H9 (cell line): ENCODE data around the gene GTF2F2. TPM values are rescaled to one million over a fixed set of nuclear protein-coding genes. Genes with fewer than 3 reads are reported as not detected.
A peak's percentile ranks its signal among the peaks of the same experiment; 100 is the strongest.

ENCODE experiments used
- DNase-seq: peaks from one replicate; pipeline ENCODE4 v3.0.0-alpha.2; 2017
- H2AFZ ChIP-seq: one replicate; pipeline ENCODE4 v1.6.1; 2013; ENCODE audit warnings: mild to moderate bottlenecking, low read length, control low read depth, moderate library complexity
- H2AK5ac ChIP-seq: 2 replicates; pipeline ENCODE4 v1.6.1; 2013; ENCODE audit warnings: low read length, control low read depth, mixed read lengths; ENCODE audit not compliant: insufficient read length
- H2BK120ac ChIP-seq: one replicate; pipeline ENCODE4 v1.6.1; 2013; ENCODE audit warnings: low read depth, mild to moderate bottlenecking, low read length, control low read depth, inconsistent platforms; ENCODE audit not compliant: poor library complexity, severe bottlenecking
- H2BK12ac ChIP-seq: 2 replicates; pipeline ENCODE4 v1.6.1; 2013; ENCODE audit warnings: low read length, control low read depth, mixed read lengths, low read depth; ENCODE audit not compliant: insufficient read length
- H2BK15ac ChIP-seq: 2 replicates; pipeline ENCODE4 v1.6.1; 2013; ENCODE audit warnings: low read depth, low read length, control low read depth
- H2BK20ac ChIP-seq: one replicate; pipeline ENCODE4 v1.6.1; 2013; ENCODE audit warnings: low read depth, mild to moderate bottlenecking, low read length, control low read depth, inconsistent platforms; ENCODE audit not compliant: poor library complexity, severe bottlenecking
- H2BK5ac ChIP-seq: 2 replicates; pipeline ENCODE4 v1.6.1; 2013; ENCODE audit warnings: low read length, control low read depth, mixed read lengths; ENCODE audit not compliant: insufficient read length
- H3K14ac ChIP-seq: 2 replicates; pipeline ENCODE4 v1.6.1; 2013; ENCODE audit warnings: low read length, control low read depth; ENCODE audit not compliant: insufficient read depth
- H3K18ac ChIP-seq: 2 replicates; pipeline ENCODE4 v1.6.1; 2013; ENCODE audit warnings: low read depth, mild to moderate bottlenecking, mixed read lengths, low read length, control low read depth; ENCODE audit not compliant: insufficient read length
- H3K23ac ChIP-seq: 2 replicates; pipeline ENCODE4 v1.6.1; 2013; ENCODE audit warnings: low read length, control low read depth, mixed read lengths, low read depth; ENCODE audit not compliant: insufficient read length
- H3K23me2 ChIP-seq: 2 replicates; pipeline ENCODE4 v1.6.1; 2013; ENCODE audit warnings: low read depth, mild to moderate bottlenecking, mixed read lengths, low read length, control low read depth; ENCODE audit not compliant: insufficient read length, poor library complexity, severe bottlenecking
- H3K27ac ChIP-seq: 2 replicates; pipeline ENCODE4 v1.5.1; 2013; ENCODE audit warnings: low read length, control low read depth, mixed read lengths, low read depth; ENCODE audit not compliant: insufficient read length
- H3K27me3 ChIP-seq: 2 replicates; pipeline ENCODE4 v1.6.1; 2013; ENCODE audit warnings: low read length, control low read depth, inconsistent platforms; ENCODE audit not compliant: insufficient read depth
- H3K4ac ChIP-seq: 2 replicates; pipeline ENCODE4 v1.6.1; 2013; ENCODE audit warnings: low read depth, mild to moderate bottlenecking, control low read depth, inconsistent platforms, low read length, moderate library complexity
- H3K4me1 ChIP-seq: 2 replicates; pipeline ENCODE4 v1.6.1; 2013; ENCODE audit warnings: low read length, control low read depth, inconsistent platforms; ENCODE audit not compliant: insufficient read depth
- H3K4me2 ChIP-seq: 2 replicates; pipeline ENCODE4 v1.6.1; 2013; ENCODE audit warnings: low read length, control low read depth, mixed read lengths; ENCODE audit not compliant: insufficient read length, insufficient read depth
- H3K56ac ChIP-seq: 2 replicates; pipeline ENCODE4 v1.6.1; 2013; ENCODE audit warnings: low read depth, mild to moderate bottlenecking, mixed read lengths, low read length, control low read depth; ENCODE audit not compliant: insufficient read length
- H3K79me1 ChIP-seq: 2 replicates; pipeline ENCODE4 v1.6.1; 2013; ENCODE audit warnings: low read depth, mild to moderate bottlenecking, moderate library complexity, low read length, control low read depth, inconsistent platforms; ENCODE audit not compliant: insufficient read depth, poor library complexity, severe bottlenecking
- H3K79me2 ChIP-seq: 2 replicates; pipeline ENCODE4 v1.6.1; 2013; ENCODE audit warnings: low read length, control low read depth, inconsistent platforms; ENCODE audit not compliant: insufficient read depth
- H3K9ac ChIP-seq: 2 replicates; pipeline ENCODE4 v1.6.1; 2013; ENCODE audit warnings: low read length, control low read depth, mixed read lengths; ENCODE audit not compliant: insufficient read length; ENCODE audit errors: extremely low read depth
- H3K9me3 ChIP-seq: one replicate; pipeline ENCODE4 v1.6.1; 2013; ENCODE audit warnings: low read depth, low read length, inconsistent platforms; ENCODE audit not compliant: control insufficient read depth
- H3T11ph ChIP-seq: one replicate; pipeline ENCODE4 v1.6.1; 2013; ENCODE audit warnings: mild to moderate bottlenecking, low read length, control low read depth, inconsistent platforms
- H4K20me1 ChIP-seq: one replicate; pipeline ENCODE4 v1.6.1; 2013; ENCODE audit not compliant: control insufficient read depth, insufficient read length, insufficient read depth
- H4K5ac ChIP-seq: 2 replicates; pipeline ENCODE4 v1.6.1; 2013; ENCODE audit warnings: low read depth, mild to moderate bottlenecking, mixed read lengths, low read length, control low read depth; ENCODE audit not compliant: insufficient read length
- H4K8ac ChIP-seq: replicated peaks from 2 replicates; pipeline ENCODE4 v1.6.1; 2013; ENCODE audit warnings: low read length, control low read depth, mixed read lengths, low read depth; ENCODE audit not compliant: insufficient read length
- H4K91ac ChIP-seq: 2 replicates; pipeline ENCODE4 v1.6.1; 2013; ENCODE audit warnings: low read depth, mild to moderate bottlenecking, moderate library complexity, mixed read lengths, low read length, control low read depth; ENCODE audit not compliant: insufficient read length
- H3K27ac Mint-ChIP-seq, 3 experiments: 2 replicates in 2 of 3; 3 replicates in 1 of 3; pipeline ENCODE4 v1.8.0; 2020 to 2021; ENCODE audit warnings: mixed read lengths in 3 of 3, mild to moderate bottlenecking in 1 of 3, moderate library complexity in 1 of 3
- H3K27me3 Mint-ChIP-seq: 2 replicates; pipeline ENCODE4 v1.8.0; 2021; ENCODE audit warnings: low read depth, mild to moderate bottlenecking, moderate library complexity, mixed read lengths
- H3K36me3 Mint-ChIP-seq, 3 experiments: 2 replicates in 2 of 3; 3 replicates in 1 of 3; pipeline ENCODE4 v1.8.0; 2020 to 2021; ENCODE audit warnings: low read depth in 3 of 3, mixed read lengths in 3 of 3; ENCODE audit not compliant: insufficient read depth in 1 of 3
- H3K4me1 Mint-ChIP-seq, 2 experiments: 2 replicates each; pipeline ENCODE4 v1.8.0; 2020; ENCODE audit warnings: mixed read lengths in 2 of 2
- H3K4me3 Mint-ChIP-seq, 2 experiments: 2 replicates in 1 of 2; 3 replicates in 1 of 2; pipeline ENCODE4 v1.8.0; 2020 to 2021; ENCODE audit warnings: mild to moderate bottlenecking in 2 of 2, mixed read lengths in 2 of 2, moderate library complexity in 1 of 2
- H3K9me3 Mint-ChIP-seq, 2 experiments: 2 replicates in 1 of 2; 3 replicates in 1 of 2; pipeline ENCODE4 v1.8.0; 2020; ENCODE audit warnings: mild to moderate bottlenecking in 2 of 2, mixed read lengths in 2 of 2, moderate library complexity in 1 of 2
- CTCF ChIP-seq: fragments of 200-600 bp; sonication (generic); conservative IDR thresholded peaks from 3 replicates; pipeline ENCODE4 v1.8.0; 2021; ENCODE audit warnings: antibody characterized with exemption, mild to moderate bottlenecking
- WGBS: extraction: QIAGEN DNeasy Blood & Tissue Kit; methylation state at CpG from one replicate; pipeline ENCODE4 v1.1.7; 2013; ENCODE audit warnings: missing lambda C conversion rate, low lambda C conversion rate, mixed read lengths; ENCODE audit not compliant: insufficient read length; ENCODE audit errors: extremely low coverage; 5-methylcytosine and 5-hydroxymethylcytosine counted together
- long read RNA-seq: library from polyadenylated mRNA; unstranded; transcript quantifications from one replicate; pipeline ENCODE4 v2.0.0, GENCODE V29; 2020
- total RNA-seq: library from RNA; stranded (reverse); gene quantifications from 2 replicates; pipeline ENCODE4 v1.2.1, GENCODE V29; 2021

The GTF2F2 gene
- total RNA-seq: 29.6 and 31.9 TPM in 2 replicates
- long read RNA-seq, transcript GTF2F2-201 (8 exons, 2,239 nt): major isoform, 144 of 171 reads
- long read RNA-seq, partial matches to known transcripts: 12 of 171 reads
- long read RNA-seq, other reads (novel, unspliced or antisense): 15 of 171 reads

DNA sequence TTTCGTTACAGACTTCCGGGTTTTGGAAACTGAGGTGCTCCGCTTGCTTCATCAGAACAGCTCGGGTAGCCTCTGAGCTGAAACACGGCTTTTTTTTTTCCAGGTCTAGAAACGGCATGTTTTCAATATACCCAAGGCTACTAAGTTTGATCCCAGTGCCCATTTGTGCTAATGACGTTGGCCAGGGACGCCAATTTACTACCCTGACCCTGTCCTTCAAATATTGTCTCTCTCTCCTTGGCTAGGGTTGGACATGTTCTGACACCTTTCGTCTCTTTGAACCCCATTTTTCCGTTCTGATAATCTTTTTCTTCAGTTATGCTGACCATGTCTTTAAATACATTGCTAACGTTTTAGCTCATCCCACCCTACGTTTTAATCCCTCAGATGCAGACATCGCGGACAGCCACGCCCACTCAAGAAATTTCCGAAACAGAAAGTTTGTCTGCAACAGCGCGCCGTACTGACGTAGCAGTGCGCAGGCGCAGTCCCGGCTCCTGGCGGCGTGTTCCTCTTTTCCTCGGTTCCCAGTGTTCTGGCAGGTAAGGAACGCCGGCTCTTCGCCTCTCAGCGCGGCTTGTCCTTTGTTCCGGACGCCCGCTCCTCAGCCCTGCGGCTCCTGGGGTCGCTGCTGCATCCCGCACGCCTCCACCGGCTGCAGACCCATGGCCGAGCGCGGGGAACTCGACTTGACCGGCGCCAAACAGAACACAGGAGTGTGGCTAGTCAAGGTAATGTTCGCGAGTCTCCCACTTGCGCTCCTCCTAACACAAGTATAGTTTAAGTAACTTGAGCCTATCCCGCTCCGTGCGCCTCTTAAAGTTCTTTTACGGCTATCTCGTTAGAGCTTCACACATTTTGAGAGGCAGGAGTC is at the start of gene GTF2F2:
Gene GTF2F2, plus strand, starts transcription at position 520 of the 874 bp plus-strand sequence. Its CDS starts 146 bp downstream, at position 666.
- H3K27ac ChIP-seq: peak within 1 kb of the TSS; percentile 19
- no peak within 1 kb of the TSS for H3K4me3 Mint-ChIP-seq
- H2AK5ac ChIP-seq: no peak within 1 kb of the TSS
- H3K4me1 Mint-ChIP-seq: no peaks in the 10 kb centered on the region
- peaks cover 8% of the 10 kb centered on the region for H3K79me1 ChIP-seq
- DNase-seq: peak; percentile 90
- H2BK5ac ChIP-seq: no peak within 1 kb of the TSS
- H3K9ac ChIP-seq: peak within 1 kb of the TSS; percentile 97
- H3K4ac ChIP-seq: no peak within 1 kb of the TSS
- H2BK12ac ChIP-seq: no peak within 1 kb of the TSS
- H3K4me2 ChIP-seq: peak within 1 kb of the TSS; percentile 79
- H3K79me2 ChIP-seq: peaks cover 24% of the 10 kb centered on the region
- no peaks in the 10 kb centered on the region for H3K27me3 ChIP-seq
- H3K56ac ChIP-seq: no peak within 1 kb of the TSS
- H2BK20ac ChIP-seq: no peak within 1 kb of the TSS
- no peak within 1 kb of the TSS for H2BK15ac ChIP-seq
- H3T11ph ChIP-seq: no peak within 1 kb of the TSS
- H3K9me3 Mint-ChIP-seq: no peaks in the 10 kb centered on the region
- H4K5ac ChIP-seq: no peak within 1 kb of the TSS
- no peaks in the 10 kb centered on the region for H3K27me3 Mint-ChIP-seq
- no peak within 1 kb of the TSS for H2BK120ac ChIP-seq
- peaks cover 8% of the 10 kb centered on the region for H3K23me2 ChIP-seq
- peaks cover 4 to 6% (median 4%) of the 10 kb centered on the region in 3 experiments; a peak in 6 of 7 replicates for H3K36me3 Mint-ChIP-seq
- peak within 1 kb of the TSS; percentile 54 for H3K18ac ChIP-seq
- no peaks in the 10 kb centered on the region for H3K9me3 ChIP-seq
- no peaks in the 10 kb centered on the region for H4K20me1 ChIP-seq
- H2AFZ ChIP-seq: peak within 1 kb of the TSS; percentile 80
- no peak within 1 kb of the TSS for H4K8ac ChIP-seq
- TF ChIP-seq CTCF: peak; percentile 25; the same call in 1 of the 3 replicates
- 0 out of 2 replicates have a peak, but pooled peaks cover 3% of the 10 kb centered on the region for H3K4me1 ChIP-seq
- no peak within 1 kb of the TSS for H3K27ac Mint-ChIP-seq
- peak within 1 kb of the TSS; percentile 84; the same call in 1 of the 2 replicates for H3K14ac ChIP-seq
- H3K23ac ChIP-seq: no peak within 1 kb of the TSS
- no peak within 1 kb of the TSS for H4K91ac ChIP-seq
- no CpG with 5 or more reads among the region's 53 CpGs for WGBS
